SK-N-MC (cell line): ENCODE data around the gene AKT3.

Experiments
- EZH2 ChIP-seq: fragments of 200-600 bp; sonication (generic); IDR thresholded peaks from one replicate; pipeline ENCODE4 v1.6.1; 2017; ENCODE audit warnings: antibody characterized with exemption
- POLR2AphosphoS5 ChIP-seq: IDR thresholded peaks from 2 replicates; pipeline ENCODE4 v1.6.1; 2012; ENCODE audit warnings: mild to moderate bottlenecking, low read depth, low read length, borderline replicate concordance

DNA sequence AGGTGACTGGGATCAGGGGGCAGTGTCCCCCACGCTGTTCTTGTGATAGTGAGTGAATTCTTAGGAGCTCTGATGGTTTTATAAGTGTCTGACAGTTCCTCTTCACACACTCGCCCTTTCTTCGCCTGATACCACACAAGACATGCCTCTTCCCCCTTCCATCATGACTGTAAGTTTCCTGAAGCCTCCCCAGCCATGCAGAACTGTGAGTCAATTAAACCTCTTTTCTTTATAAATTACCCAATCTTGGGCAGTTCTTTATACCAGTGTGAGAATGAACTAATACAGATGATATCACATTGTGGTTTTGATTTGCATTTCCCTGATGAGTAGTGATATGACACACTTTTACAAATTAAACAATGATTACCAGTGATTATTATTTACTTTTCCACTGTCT lies 229.9 kb downstream of the AKT3 start:
- TF ChIP-seq EZH2 (no peak), POLR2AphosphoS5 (no peak)
